Spleen (tissue), 11 donors: ENCODE results near the gene RETREG1. TPM values are rescaled to one million over a fixed set of nuclear protein-coding genes. Genes with fewer than 3 reads are reported as not detected.

Experiments
- DNase-seq: peaks from one replicate; pipeline ENCODE4 v3.0.0-alpha.2; 2020
- H3K27ac ChIP-seq, 8 donors: fragments of 200-600 bp; sonication (generic) in 7 of 8; 1 replicate in 4 of 8; 2 replicates in 4 of 8; pipeline versions ENCODE4 v1.5.0 to v1.8.0; 2016 to 2021; ENCODE audit warnings: inconsistent platforms in 4 of 8, mild to moderate bottlenecking in 4 of 8, moderate library complexity in 1 of 8
- H3K27me3 ChIP-seq, 7 donors: fragments of 200-600 bp; sonication (generic) in 6 of 7; replicated peaks in 1 of 7; 1 replicate in 4 of 7; 2 replicates in 3 of 7; pipeline versions ENCODE4 v1.5.0 to v1.8.0; 2016 to 2021; ENCODE audit warnings: inconsistent platforms in 3 of 7, mild to moderate bottlenecking in 1 of 7
- H3K36me3 ChIP-seq, 6 donors: fragments of 200-600 bp; sonication (generic) in 5 of 6; 1 replicate in 4 of 6; 2 replicates in 2 of 6; pipeline versions ENCODE4 v1.5.0 to v1.8.0; 2016 to 2021; ENCODE audit warnings: inconsistent platforms in 2 of 6
- H3K4me1 ChIP-seq, 6 donors: fragments of 200-600 bp; sonication (generic) in 5 of 6; 1 replicate in 3 of 6; 2 replicates in 3 of 6; pipeline versions ENCODE4 v1.5.0 to v1.8.0; 2016 to 2021; ENCODE audit warnings: inconsistent platforms in 3 of 6
- H3K4me3 ChIP-seq, 8 donors: fragments of 200-600 bp; sonication (generic) in 7 of 8; 1 replicate in 4 of 8; 2 replicates in 4 of 8; pipeline versions ENCODE4 v1.5.0 to v1.8.0; 2016 to 2021; ENCODE audit warnings: inconsistent platforms in 4 of 8, mild to moderate bottlenecking in 4 of 8, moderate library complexity in 2 of 8
- H3K9me3 ChIP-seq, 8 donors: fragments of 200-600 bp; sonication (generic) in 7 of 8; 1 replicate in 4 of 8; 2 replicates in 4 of 8; pipeline versions ENCODE4 v1.5.0 to v1.8.0; 2016 to 2021; ENCODE audit warnings: inconsistent platforms in 4 of 8
- CTCF ChIP-seq, 11 experiments: fragments of 200-600 bp in 7 of 11; fragments of 450-650 bp in 4 of 11; sonication (generic) in 4 of 11; IDR thresholded peaks in 8 of 11; conservative IDR thresholded peaks in 3 of 11; 1 replicate in 7 of 11; 2 replicates in 4 of 11; pipeline versions ENCODE4 v1.4.0 to v1.8.0; 2016 to 2021; ENCODE audit warnings: antibody characterized with exemption in 11 of 11, inconsistent platforms in 4 of 11, mild to moderate bottlenecking in 1 of 11
- POLR2A ChIP-seq, 3 donors: fragments of 450-650 bp; IDR thresholded peaks; one replicate each; pipeline ENCODE4 v1.5.1; 2017; ENCODE audit warnings: antibody characterized with exemption in 3 of 3, mild to moderate bottlenecking in 1 of 3
- POLR2AphosphoS5 ChIP-seq, 3 donors: sonication (generic); formaldehyde crosslinking; IDR thresholded peaks; one replicate each; pipeline ENCODE4 v1.5.1; 2017; ENCODE audit warnings: antibody characterized with exemption in 3 of 3
- WGBS, 5 donors: extraction: QIAGEN DNeasy Blood & Tissue Kit in 3 of 5; methylation state at CpG; one replicate each; pipeline versions ENCODE4 v1.1.5 to v1.1.7; 2013 to 2018; 5-methylcytosine and 5-hydroxymethylcytosine counted together
- intact Hi-C: fragments of 100-400 bp; cut with DNase I; formaldehyde crosslinking; loops from one replicate; pipeline ENCODE4 v1.15.0; 2023; ENCODE audit warnings: low total_unique reads
- polyA plus RNA-seq, 3 donors: library from polyadenylated mRNA; stranded (reverse); fragments of 200-250 nt; gene quantifications; one replicate each; pipeline ENCODE4 v1.2.1, GENCODE V29; 2013
- total RNA-seq, 7 donors: library from RNA; depleted of rRNA in 3 of 7; stranded (reverse); fragments of >200 nt in 3 of 7; fragmentation: NEBNext Ultra II Directional in 4 of 7; extraction: Animal tissue kit (Norgen Biotek cat#: 25700) in 4 of 7; gene quantifications; one replicate each; pipeline versions ENCODE4 v1.1.0 to v1.2.1, GENCODE V29; 2016 to 2021
- donor health status: healthy with polysubstance abuse.
- donor health status: DM: no; HTN: no; CAD: no; lungs with moderate emphysema.
- donor health status: DM: no; HTN: no; CAD: no.
- donor health status: Bipolar disorder and iron deficiency.
- donor health status: healthy.
- donor health status: DM: no; HTN: no; CAD: no.
- donor health status: DM: yes; HTN: yes; CAD: no.

The RETREG1 gene
- total and polyA plus RNA-seq, 10 donors: 2.5 to 9.0 (median 5.1) TPM

GRCh38 chr5:16454686-16455085 lies 162.1 kb downstream of the RETREG1 start:
- no peak overlapping the region for H3K27ac ChIP-seq
- intact Hi-C loops: loop anchor here (10.0 kb wide), 1 partner anchor 290 kb away; no protein-coding TSS in a partner anchor
- H3K4me1 ChIP-seq: peaks cover 11 to 53% (median 31%) of the 10 kb centered on the region in 6 donors
- no peaks in the 10 kb centered on the region for H3K9me3 ChIP-seq
- peaks cover 0 to 100% (median 65%) of the 10 kb centered on the region in 6 donors for H3K36me3 ChIP-seq
- no peak for TF ChIP-seq POLR2A (IDR thresholded peaks at IDR 0.05)
- no peak for TF ChIP-seq CTCF (IDR thresholded peaks at IDR 0.05 in 8 of 11, conservative IDR thresholded peaks at IDR 0.05 in 3 of 11)
- TF ChIP-seq POLR2AphosphoS5 (IDR thresholded peaks at IDR 0.05): no peak
- no peak for DNase-seq
- H3K4me3 ChIP-seq: no peak overlapping the region
- 87 to 94% (median 89%) methylated on average over 4 of the region's 4 CpGs for WGBS, 5 donors
- no peaks in the 10 kb centered on the region for H3K27me3 ChIP-seq

GRCh38 chr5:16453609-16454008 lies 163.2 kb downstream of the RETREG1 start:
- peaks cover 0 to 100% (median 74%) of the 10 kb centered on the region in 6 donors for H3K36me3 ChIP-seq
- DNase-seq: no peak
- peaks cover 11 to 43% (median 26%) of the 10 kb centered on the region in 6 donors for H3K4me1 ChIP-seq
- H3K4me3 ChIP-seq: no peak overlapping the region
- intact Hi-C loops: loop anchor here (10.0 kb wide), 1 partner anchor 289 kb away; no protein-coding TSS in a partner anchor
- TF ChIP-seq POLR2AphosphoS5 (IDR thresholded peaks at IDR 0.05): no peak
- TF ChIP-seq POLR2A (IDR thresholded peaks at IDR 0.05): no peak
- TF ChIP-seq CTCF (IDR thresholded peaks at IDR 0.05 in 8 of 11, conservative IDR thresholded peaks at IDR 0.05 in 3 of 11): no peak
- H3K9me3 ChIP-seq: no peaks in the 10 kb centered on the region
- H3K27ac ChIP-seq: no peak overlapping the region
- H3K27me3 ChIP-seq: no peaks in the 10 kb centered on the region

- TF ChIP-seq POLR2AphosphoS5 (IDR thresholded peaks at IDR 0.05) (no peak), CTCF (IDR thresholded peaks at IDR 0.05 in 8 of 11, conservative IDR thresholded peaks at IDR 0.05 in 3 of 11) (no peak)
- WGBS, 5 donors: 83 to 92% (median 90%) methylated on average over 2 of the region's 2 CpGs
- Histone ChIP-seq H3K36me3 (peaks cover 0 to 98% (median 66%) of the 10 kb centered on the region in 6 donors), H3K9me3 (no peaks in the 10 kb centered on the region), H3K27me3 (no peaks in the 10 kb centered on the region), H3K4me1 (peaks cover 0 to 8% (median 1%) of the 10 kb centered on the region in 6 donors), H3K27ac (no peak overlapping the region), H3K4me3 (no peak overlapping the region)
- intact Hi-C loops: loop anchor here (10.0 kb wide), 1 partner anchor 285 kb away; no protein-coding TSS in a partner anchor
- no peak for DNase-seq
Measured at GRCh38 chr5:16450163-16450562, 166.6 kb downstream of the RETREG1 start.

- H3K36me3 ChIP-seq: peaks cover 0 to 66% (median 48%) of the 10 kb centered on the region in 6 donors
- no peaks in the 10 kb centered on the region for H3K27me3 ChIP-seq
- no peak overlapping the region for H3K4me3 ChIP-seq
- WGBS, 5 donors: 89 to 93% (median 92%) methylated on average over 5 of the region's 5 CpGs
- H3K27ac ChIP-seq: no peak overlapping the region
- H3K4me1 ChIP-seq: no peaks in the 10 kb centered on the region
- no peak for DNase-seq
- TF ChIP-seq CTCF (IDR thresholded peaks at IDR 0.05 in 8 of 11, conservative IDR thresholded peaks at IDR 0.05 in 3 of 11) (no peak), POLR2AphosphoS5 (IDR thresholded peaks at IDR 0.05) (no peak)
- H3K9me3 ChIP-seq: no peaks in the 10 kb centered on the region
- intact Hi-C loops: no loop called here
Measured at GRCh38 chr5:16446993-16447392, 169.8 kb downstream of the RETREG1 start.
